Retinal pigment epithelial cell (primary cell): Measurements from ENCODE around the gene SDK1.

ENCODE experiments used
- DNase-seq: peaks from one replicate; pipeline ENCODE4 v3.0.0-alpha.2; 2010; ENCODE audit warnings: low read depth
- H3K4me3 ChIP-seq: 2 replicates; pipeline ENCODE4 v1.5.1; 2011; ENCODE audit warnings: mild to moderate bottlenecking, low read length, control low read depth, moderate library complexity
- CTCF ChIP-seq: conservative IDR thresholded peaks from 2 replicates; pipeline ENCODE4 v1.5.1; 2011; ENCODE audit warnings: low read depth, low read length, control low read depth, inconsistent platforms

The SDK1 gene

GRCh38 chr7:4134204-4134603 is 833.2 kb downstream of the SDK1 start:
- no peak for TF ChIP-seq CTCF
- no peak for DNase-seq
- no peak overlapping the region for H3K4me3 ChIP-seq

- no peak for TF ChIP-seq CTCF
- H3K4me3 ChIP-seq, result no peak overlapping the region
- no peak for DNase-seq
Measured at GRCh38 chr7:4134631-4135030, 833.6 kb downstream of the SDK1 start.

GRCh38 chr7:4135301-4135700 is 834.2 kb downstream of the SDK1 start:
- no peak overlapping the region for H3K4me3 ChIP-seq
- no peak for TF ChIP-seq CTCF
- DNase-seq, result no peak

GRCh38 chr7:4136036-4136435 is 835.0 kb downstream of the SDK1 start:
- H3K4me3 ChIP-seq, result no peak overlapping the region
- TF ChIP-seq CTCF, result no peak
- no peak for DNase-seq

GRCh38 chr7:4136501-4137110 is 835.6 kb downstream of the SDK1 start:
- TF ChIP-seq CTCF, result no peak
- H3K4me3 ChIP-seq, result no peak overlapping the region
- no peak for DNase-seq

GRCh38 chr7:4137552-4137951 is 836.5 kb downstream of the SDK1 start:
- no peak overlapping the region for H3K4me3 ChIP-seq
- TF ChIP-seq CTCF, result no peak
- no peak for DNase-seq

- no peak for DNase-seq
- no peak overlapping the region for H3K4me3 ChIP-seq
- TF ChIP-seq CTCF, result no peak
Measured at GRCh38 chr7:4138866-4139265, 837.8 kb downstream of the SDK1 start.
